IPS DF 6.9 (cell line): ENCODE data around the gene PODNL1.
A peak's percentile ranks its signal among the peaks of the same experiment; 100 is the strongest.

ENCODE experiments used
- DNase-seq: peaks from one replicate; pipeline ENCODE4 v3.0.0-alpha.2; 2013; ENCODE audit warnings: low read depth, low spot score
- H3K27ac ChIP-seq: one replicate; pipeline ENCODE4 v1.5.1; 2013; ENCODE audit warnings: low read length, control low read depth
- H3K27me3 ChIP-seq: 2 replicates; pipeline ENCODE4 v1.6.1; 2013; ENCODE audit warnings: mild to moderate bottlenecking, low read length; ENCODE audit not compliant: control insufficient read depth, insufficient read depth
- H3K36me3 ChIP-seq: 2 replicates; pipeline ENCODE4 v1.6.1; 2013; ENCODE audit warnings: low read length; ENCODE audit not compliant: control insufficient read depth, insufficient read depth
- H3K4me1 ChIP-seq: 2 replicates; pipeline ENCODE4 v1.6.1; 2013; ENCODE audit warnings: low read length; ENCODE audit not compliant: control insufficient read depth, insufficient read depth
- H3K4me3 ChIP-seq: 2 replicates; pipeline ENCODE4 v1.5.1; 2013; ENCODE audit warnings: mild to moderate bottlenecking, low read length
- H3K9me3 ChIP-seq: 2 replicates; pipeline ENCODE4 v1.6.1; 2013; ENCODE audit warnings: low read length, inconsistent platforms; ENCODE audit not compliant: control insufficient read depth, insufficient read depth
- WGBS: extraction: QIAGEN DNeasy Blood & Tissue Kit; methylation state at CpG from one replicate; pipeline ENCODE4 v1.1.7; 2013; ENCODE audit warnings: mixed read lengths, missing lambda C conversion rate; ENCODE audit not compliant: insufficient read length, insufficient coverage; 5-methylcytosine and 5-hydroxymethylcytosine counted together

The PODNL1 gene

DNA sequence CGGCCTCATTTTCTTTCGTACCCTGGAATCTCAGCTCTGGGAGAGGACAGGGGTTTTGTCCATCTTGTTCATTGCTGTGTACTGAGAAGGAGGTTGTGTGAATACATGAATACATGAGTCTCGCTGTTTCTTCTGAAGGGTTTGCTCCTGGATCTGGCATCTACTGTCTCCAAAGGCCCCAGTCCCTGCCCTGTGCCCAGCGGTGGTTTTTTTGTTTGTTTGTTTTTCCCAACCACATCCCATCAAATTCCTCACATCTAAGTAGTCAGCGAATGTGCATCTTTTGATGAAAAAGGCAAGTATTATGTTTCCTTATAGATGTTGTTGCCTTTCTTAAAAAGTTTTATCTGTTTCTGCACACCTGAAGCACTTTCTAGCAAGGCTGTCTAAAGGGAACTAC lies 26.6 kb upstream of the PODNL1 start:
- Histone ChIP-seq H3K4me3 (no peak overlapping the region), H3K27me3 (no peaks in the 10 kb centered on the region), H3K36me3 (peaks cover 33% of the 10 kb centered on the region), H3K27ac (no peak overlapping the region), H3K9me3 (no peaks in the 10 kb centered on the region), H3K4me1 (no peaks in the 10 kb centered on the region)
- no peak for DNase-seq
- no CpG with 5 or more reads among the region's 5 CpGs for WGBS

DNA sequence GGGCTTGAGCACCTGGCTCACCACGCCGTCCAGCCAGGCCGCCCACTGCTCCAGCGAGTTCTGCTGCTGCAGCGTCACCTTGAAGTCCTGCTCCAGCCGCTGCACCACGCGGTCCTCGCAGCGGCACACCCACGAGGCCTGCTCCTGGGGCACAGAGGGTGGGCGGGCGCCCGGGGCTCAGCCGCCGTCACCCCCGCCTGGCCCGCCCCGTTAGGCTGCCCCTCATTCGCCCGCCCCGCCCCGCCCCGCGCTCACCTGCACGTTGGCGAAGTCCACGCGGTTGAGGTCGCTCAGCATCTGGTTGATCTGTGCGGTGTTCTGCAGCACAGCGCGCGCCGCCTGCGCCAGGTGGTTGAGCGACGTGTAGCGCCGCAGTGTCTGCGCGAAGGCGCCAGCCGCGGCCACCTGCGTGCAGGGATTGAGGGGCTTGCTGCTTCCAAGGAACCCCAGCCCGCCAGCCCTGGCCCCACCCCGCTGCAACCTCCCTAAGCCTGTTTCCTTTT lies 25.4 kb upstream of the PODNL1 start:
- WGBS, result no CpG with 5 or more reads among the region's 48 CpGs
- H3K4me1 ChIP-seq, result no peaks in the 10 kb centered on the region
- no peak for DNase-seq

GRCh38 chr19:13962699-13963602 lies 24.7 kb upstream of the PODNL1 start:
- Histone ChIP-seq H3K27me3 (no peaks in the 10 kb centered on the region), H3K4me1 (no peaks in the 10 kb centered on the region), H3K9me3 (no peaks in the 10 kb centered on the region), H3K36me3 (peaks cover 28% of the 10 kb centered on the region), H3K4me3 (peak overlapping the region; percentile 51; the same call in 1 of the 2 replicates), H3K27ac (no peak overlapping the region)
- no peak for DNase-seq
- no CpG with 5 or more reads among the region's 89 CpGs for WGBS

More for the DNA sequence above, 25.4 kb upstream of the PODNL1 start:
- Histone ChIP-seq H3K4me3 (peak overlapping the region; percentile 51; the same call in 1 of the 2 replicates), H3K9me3 (no peaks in the 10 kb centered on the region), H3K36me3 (peaks cover 32% of the 10 kb centered on the region), H3K27ac (no peak overlapping the region), H3K27me3 (no peaks in the 10 kb centered on the region)

DNA sequence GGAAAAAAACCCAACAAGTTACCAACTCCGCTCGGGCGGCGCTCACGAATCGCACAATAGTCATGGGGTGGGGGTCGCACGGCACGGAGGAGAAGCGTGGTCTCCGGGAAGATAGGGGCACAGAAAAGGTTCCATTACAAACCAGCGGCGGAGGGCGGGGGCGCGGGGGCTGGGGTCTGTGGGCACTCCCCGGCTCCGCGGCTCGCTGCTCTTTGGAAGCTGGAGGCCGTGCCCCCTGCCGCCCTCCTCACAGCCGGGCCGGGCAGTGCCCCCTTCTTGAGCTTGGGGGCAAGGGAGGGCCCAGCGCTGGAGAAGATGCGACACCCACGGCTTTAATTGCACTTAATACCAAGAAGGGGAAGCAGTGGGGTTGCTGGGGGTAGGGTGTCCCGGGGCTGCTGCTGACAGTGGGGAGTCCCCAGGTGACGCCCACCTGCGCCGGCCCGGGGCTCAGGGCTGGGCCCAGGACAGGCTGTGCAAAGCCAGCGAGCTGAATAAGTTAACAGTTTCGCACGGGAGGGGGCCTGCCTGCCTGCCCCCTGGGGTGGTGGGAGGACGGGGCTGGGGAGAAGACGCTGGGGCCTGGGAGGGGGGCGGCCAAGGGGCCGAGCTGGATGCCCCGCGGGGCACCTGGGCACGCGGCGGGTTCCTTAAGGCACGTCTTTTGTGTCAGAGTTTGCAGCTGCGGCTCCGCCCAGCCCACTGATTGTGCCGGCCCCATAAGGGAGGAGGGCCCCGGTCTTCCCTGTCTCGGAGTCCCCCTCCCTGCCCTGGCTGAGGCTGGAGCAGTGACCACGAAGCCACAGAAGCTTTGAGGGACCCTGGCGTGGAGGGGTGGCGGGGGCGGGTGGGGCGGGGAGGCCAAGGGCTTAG lies 23.8 kb upstream of the PODNL1 start:
- Histone ChIP-seq H3K27ac (no peak overlapping the region), H3K27me3 (no peaks in the 10 kb centered on the region), H3K9me3 (no peaks in the 10 kb centered on the region), H3K36me3 (peaks cover 25% of the 10 kb centered on the region), H3K4me1 (no peaks in the 10 kb centered on the region), H3K4me3 (peak overlapping the region; percentile 25; the same call in 1 of the 2 replicates)
- WGBS, result no CpG with 5 or more reads among the region's 55 CpGs
- no peak for DNase-seq

GRCh38 chr19:13960863-13961784 lies 22.9 kb upstream of the PODNL1 start:
- H3K36me3 ChIP-seq, result peaks cover 29% of the 10 kb centered on the region

GRCh38 chr19:13959962-13960862 lies 22.0 kb upstream of the PODNL1 start:
- no peak for DNase-seq

More at GRCh38 chr19:13960863-13961784, 22.9 kb upstream of the PODNL1 start:
- DNase-seq, result no peak
- H3K4me3 ChIP-seq, result no peak overlapping the region
- no peaks in the 10 kb centered on the region for H3K9me3 ChIP-seq
- WGBS, result no CpG with 5 or more reads among the region's 39 CpGs
- no peak overlapping the region for H3K27ac ChIP-seq
- H3K4me1 ChIP-seq, result no peaks in the 10 kb centered on the region
- H3K27me3 ChIP-seq, result no peaks in the 10 kb centered on the region

DNA sequence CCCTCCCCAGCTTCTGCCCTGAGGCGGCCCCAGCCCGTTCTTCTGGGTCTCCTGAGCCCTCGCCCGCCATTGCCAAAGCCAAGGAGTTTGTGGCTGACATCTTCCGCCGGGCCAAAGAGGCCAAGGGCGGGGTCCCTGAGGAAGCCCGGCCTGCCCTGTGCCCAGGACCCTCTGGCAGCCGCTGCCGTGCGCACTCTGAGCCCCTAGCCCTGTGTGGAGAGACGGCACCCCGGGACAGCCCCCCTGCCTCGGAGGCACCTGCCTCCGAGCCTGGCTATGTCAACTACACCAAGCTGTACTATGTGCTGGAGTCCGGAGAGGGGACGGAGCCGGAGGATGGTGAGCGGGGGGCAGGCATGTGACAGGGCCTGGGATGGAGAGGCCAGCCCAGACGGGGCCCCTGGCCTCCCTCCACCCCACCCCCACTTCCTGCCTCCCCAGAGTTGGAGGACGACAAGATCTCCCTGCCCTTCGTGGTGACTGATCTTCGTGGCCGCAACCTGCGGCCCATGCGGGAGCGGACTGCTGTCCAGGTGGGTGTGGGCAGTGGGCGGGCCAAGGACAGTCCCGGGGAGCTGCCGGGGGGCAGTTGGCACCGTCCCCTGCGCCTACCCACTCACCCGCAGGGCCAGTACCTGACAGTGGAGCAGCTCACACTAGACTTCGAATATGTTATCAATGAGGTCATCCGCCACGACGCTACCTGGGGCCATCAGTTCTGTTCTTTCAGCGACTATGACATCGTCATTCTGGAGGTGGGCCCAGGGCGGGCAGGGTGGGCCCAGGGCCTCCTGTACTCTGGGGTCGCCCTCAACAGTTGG lies 21.1 kb upstream of the PODNL1 start:
- DNase-seq, result no peak
- H3K36me3 ChIP-seq, result peaks cover 38% of the 10 kb centered on the region
- H3K4me3 ChIP-seq, result no peak overlapping the region
- WGBS, result no CpG with 5 or more reads among the region's 41 CpGs
- no peaks in the 10 kb centered on the region for H3K4me1 ChIP-seq
- H3K27me3 ChIP-seq, result no peaks in the 10 kb centered on the region
- no peak overlapping the region for H3K27ac ChIP-seq
- no peaks in the 10 kb centered on the region for H3K9me3 ChIP-seq

More at GRCh38 chr19:13959962-13960862, 22.0 kb upstream of the PODNL1 start:
- no peaks in the 10 kb centered on the region for H3K27me3 ChIP-seq
- no peaks in the 10 kb centered on the region for H3K9me3 ChIP-seq
- no peak overlapping the region for H3K27ac ChIP-seq
- no CpG with 5 or more reads among the region's 27 CpGs for WGBS
- peaks cover 35% of the 10 kb centered on the region for H3K36me3 ChIP-seq
- no peaks in the 10 kb centered on the region for H3K4me1 ChIP-seq
- no peak overlapping the region for H3K4me3 ChIP-seq

DNA sequence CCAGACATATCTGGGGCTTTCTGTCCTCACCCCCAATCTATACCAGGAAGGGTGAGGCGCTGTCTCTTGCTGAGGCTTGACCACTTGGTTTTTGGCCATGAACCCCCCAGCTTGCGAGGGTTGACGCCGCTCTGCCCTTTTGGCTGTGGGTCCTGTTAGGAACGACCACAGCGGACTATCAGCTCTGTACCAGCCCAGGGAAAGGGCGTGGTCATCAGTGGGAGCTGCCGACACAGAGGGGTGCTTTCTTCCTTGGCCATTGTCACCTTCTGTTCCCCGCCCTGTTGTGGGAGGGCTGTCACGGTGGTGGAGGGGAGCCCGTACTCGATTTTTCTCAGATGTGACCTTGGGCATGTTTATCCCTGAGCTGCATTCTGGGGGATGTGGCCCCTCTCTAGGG lies 19.8 kb upstream of the PODNL1 start:
- WGBS, result no CpG with 5 or more reads among the region's 12 CpGs
- peaks cover 3% of the 10 kb centered on the region; the same call in 1 of the 2 replicates for H3K4me1 ChIP-seq
- no peaks in the 10 kb centered on the region for H3K27me3 ChIP-seq
- H3K27ac ChIP-seq, result no peak overlapping the region
- no peaks in the 10 kb centered on the region for H3K9me3 ChIP-seq
- peaks cover 38% of the 10 kb centered on the region for H3K36me3 ChIP-seq
- no peak for DNase-seq
- H3K4me3 ChIP-seq, result no peak overlapping the region
